AG04449 (cell line): Measurements from ENCODE around the gene RAB8A.

Source experiments
- CTCF ChIA-PET: fragments of 350-600 bp; formaldehyde crosslinking; extraction: SDS; loops from one replicate; lab custom pipeline; 2021; ENCODE audit warnings: antibody characterized with exemption; lab: Yijun Ruan, JAX
- POLR2A ChIA-PET: fragments of 400-600, 350-600 bp; formaldehyde crosslinking; extraction: SDS; loops from one replicate; lab custom pipeline; 2020; ENCODE audit warnings: antibody characterized with exemption, inconsistent platforms; lab: Yijun Ruan, JAX
- DNase-seq: peaks from one replicate; pipeline ENCODE4 v3.0.0-alpha.2; 2010; ENCODE audit warnings: low read depth, low spot score
- H3K4me3 ChIP-seq: 2 replicates; pipeline ENCODE4 v1.5.1; 2011; ENCODE audit warnings: low read depth, mild to moderate bottlenecking, control low read depth, low read length
- TF ChIP-seq, protein P1 (sequence below): IDR thresholded peaks from one replicate; pipeline ENCODE4 v1.5.1; 2011; ENCODE audit warnings: mild to moderate bottlenecking, moderate library complexity, low read length, control low read depth, inconsistent platforms; ENCODE audit not compliant: insufficient read depth; ENCODE audit errors: missing control alignments

RAB8A gene

DNA sequence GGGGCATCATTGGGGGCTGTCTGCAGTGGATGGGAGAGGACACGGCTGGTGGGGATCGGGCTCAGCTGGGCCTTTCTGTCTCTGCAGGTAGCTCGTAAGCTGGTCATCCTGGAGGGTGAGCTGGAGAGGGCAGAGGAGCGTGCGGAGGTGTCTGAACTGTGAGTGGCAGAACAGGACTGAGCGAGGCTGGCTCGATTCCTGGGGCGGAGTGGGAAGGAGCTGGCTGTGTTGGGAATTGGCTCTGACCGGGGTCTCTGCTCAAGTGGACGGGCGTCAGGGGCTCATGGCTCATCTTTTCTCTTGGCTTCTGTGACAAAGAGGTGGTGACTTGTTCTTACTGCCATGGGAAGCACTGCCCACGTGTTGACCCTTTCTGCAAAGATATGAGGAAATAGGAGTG, 23.7 kb upstream of the RAB8A start:
- H3K4me3 ChIP-seq = no peak overlapping the region
- no peak for DNase-seq
- CTCF ChIA-PET = interaction anchor here (1.6 to 2.1 kb wide), 2 partner anchors 8 to 23 kb away, joined by 5 to 6 read pairs; no protein-coding TSS in a partner anchor
- POLR2A ChIA-PET = interaction anchor here (1.2 kb wide), 1 partner anchor 9 kb away, joined by 4 read pairs; no protein-coding TSS in a partner anchor
- TF ChIP-seq, protein P1, sequence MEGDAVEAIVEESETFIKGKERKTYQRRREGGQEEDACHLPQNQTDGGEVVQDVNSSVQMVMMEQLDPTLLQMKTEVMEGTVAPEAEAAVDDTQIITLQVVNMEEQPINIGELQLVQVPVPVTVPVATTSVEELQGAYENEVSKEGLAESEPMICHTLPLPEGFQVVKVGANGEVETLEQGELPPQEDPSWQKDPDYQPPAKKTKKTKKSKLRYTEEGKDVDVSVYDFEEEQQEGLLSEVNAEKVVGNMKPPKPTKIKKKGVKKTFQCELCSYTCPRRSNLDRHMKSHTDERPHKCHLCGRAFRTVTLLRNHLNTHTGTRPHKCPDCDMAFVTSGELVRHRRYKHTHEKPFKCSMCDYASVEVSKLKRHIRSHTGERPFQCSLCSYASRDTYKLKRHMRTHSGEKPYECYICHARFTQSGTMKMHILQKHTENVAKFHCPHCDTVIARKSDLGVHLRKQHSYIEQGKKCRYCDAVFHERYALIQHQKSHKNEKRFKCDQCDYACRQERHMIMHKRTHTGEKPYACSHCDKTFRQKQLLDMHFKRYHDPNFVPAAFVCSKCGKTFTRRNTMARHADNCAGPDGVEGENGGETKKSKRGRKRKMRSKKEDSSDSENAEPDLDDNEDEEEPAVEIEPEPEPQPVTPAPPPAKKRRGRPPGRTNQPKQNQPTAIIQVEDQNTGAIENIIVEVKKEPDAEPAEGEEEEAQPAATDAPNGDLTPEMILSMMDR = no peak

DNA sequence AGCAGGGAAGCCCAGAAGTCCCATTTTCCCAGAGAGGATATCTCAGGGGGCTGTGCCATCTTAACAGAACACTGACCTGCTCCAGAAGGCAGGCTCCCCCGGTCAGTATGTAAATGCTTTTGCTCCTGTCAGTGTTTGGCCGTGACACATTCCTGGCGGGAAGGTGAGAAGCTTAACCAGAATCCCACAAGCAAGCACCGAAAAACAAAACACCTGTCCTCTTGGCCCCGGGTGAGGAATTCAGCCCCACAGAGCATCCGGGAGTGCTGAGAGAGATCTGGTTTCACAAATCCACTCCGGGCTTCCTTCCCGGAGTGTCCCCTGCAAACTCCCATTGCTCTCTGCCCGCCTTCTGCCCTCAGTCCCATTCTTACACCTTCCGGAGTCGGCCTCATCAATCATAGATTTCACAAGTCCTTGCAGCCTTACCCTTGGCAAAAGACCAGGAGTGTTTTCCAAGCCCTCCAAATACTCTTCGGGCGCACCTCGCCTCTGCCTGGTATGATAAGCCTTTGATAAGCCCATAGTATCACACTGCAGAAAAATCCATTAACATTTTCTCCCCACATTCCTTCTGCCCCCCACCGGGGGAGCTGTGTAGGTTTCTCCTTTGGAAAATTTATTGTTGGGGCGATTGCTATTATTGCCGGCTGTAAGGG, 23.2 kb upstream of the RAB8A start:
- no peak overlapping the region for H3K4me3 ChIP-seq
- TF ChIP-seq, protein P1 = no peak
- ChIA-PET CTCF (interaction anchor here (1.0 to 2.1 kb wide), 5 partner anchors 9 to 987 kb away, joined by 3 to 6 read pairs (median 5); no protein-coding TSS in a partner anchor), POLR2A (no interaction called here)
- no peak for DNase-seq

DNA sequence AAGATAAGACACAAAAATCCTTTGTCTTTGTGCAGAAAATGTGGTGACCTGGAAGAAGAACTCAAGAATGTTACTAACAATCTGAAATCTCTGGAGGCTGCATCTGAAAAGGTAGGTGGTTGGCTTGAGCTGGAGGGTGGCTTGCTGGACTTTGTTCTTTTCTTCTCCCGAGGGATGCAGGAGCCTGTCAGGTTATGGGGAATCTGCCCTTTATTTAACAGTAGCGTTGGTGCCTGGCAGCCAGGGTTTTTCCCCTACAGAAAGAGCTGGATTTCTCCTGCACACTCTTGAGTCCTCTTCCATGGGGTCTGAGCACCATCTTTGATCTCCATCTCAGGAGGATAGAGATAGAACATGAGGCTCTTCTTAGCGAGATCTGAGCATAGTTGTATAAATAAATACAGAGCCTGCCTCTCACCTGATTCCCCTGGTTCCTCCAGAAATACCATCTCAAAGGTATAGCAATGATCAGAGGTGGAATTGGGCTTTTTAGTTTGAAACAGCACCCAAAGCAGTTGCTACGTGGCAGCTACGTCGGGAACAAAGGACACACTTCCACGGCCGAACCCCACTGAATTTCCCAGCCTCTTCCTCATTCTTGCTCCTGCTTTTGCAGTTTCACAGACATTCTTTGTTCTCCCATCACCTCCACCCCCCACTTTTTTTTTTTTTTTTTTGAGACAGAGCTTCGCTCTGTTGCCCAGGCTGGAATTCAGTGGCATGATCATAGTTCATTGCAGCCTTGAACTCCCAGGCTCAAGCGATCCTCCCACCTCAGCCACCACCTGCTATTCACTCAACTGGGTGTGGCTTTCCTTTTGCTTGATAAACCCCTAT, 22.5 kb upstream of the RAB8A start:
- POLR2A ChIA-PET = interaction anchor here (0.5 to 1.9 kb wide), 4 partner anchors 11 to 47 kb away, joined by 3 to 6 read pairs (median 4); no protein-coding TSS in a partner anchor
- no peak for DNase-seq
- TF ChIP-seq, protein P1 = no peak
- H3K4me3 ChIP-seq = no peak overlapping the region
- CTCF ChIA-PET = interaction anchor here (0.9 to 2.1 kb wide), 5 partner anchors 10 to 988 kb away, joined by 3 to 5 read pairs (median 4); no protein-coding TSS in a partner anchor

DNA sequence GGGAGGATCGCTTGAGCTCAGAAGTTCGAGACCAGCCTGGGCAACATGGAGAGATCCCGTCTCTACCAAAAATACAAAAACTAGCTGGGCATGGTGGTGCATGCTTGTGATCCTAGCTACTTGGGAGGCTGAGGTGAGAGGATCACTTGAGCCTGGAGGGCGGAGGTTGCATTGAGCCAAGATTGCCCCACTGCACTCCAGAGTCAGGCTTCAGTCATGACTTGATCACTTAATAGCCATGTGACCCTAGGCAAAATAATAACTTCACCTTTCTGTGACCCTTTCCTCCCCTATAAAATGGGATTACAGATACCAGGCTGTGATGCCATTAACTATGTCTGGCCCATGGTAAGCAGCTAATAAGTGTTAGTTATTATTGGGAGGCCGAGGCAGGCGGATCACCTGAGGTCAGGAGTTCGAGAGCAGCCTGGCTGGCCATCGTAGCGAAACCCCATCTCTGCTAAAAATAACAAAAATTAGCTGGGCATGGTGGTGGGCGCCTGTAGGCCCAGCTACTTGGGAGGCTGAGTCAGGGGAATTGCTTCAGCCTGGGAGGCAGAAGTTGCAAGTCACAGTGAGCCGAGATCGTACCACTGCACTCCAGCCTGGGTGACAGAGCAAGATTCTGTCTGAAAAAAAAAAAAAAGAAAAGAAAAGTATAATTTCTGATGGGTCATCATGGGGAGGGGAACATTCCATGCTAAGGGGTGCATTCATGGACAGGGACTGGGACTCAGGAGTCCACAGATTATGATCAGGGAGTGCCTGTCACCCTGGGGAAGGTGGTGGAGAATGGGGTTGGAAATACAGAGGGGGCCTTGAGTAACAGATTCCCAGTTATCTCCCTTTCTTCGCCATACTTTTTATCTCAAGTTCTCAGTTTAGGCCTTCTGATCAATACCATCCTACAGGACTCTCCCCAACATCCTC, 19.9 kb upstream of the RAB8A start:
- no peak for DNase-seq
- POLR2A ChIA-PET = interaction anchor here (1.1 kb wide), 1 partner anchor 16 kb away, joined by 6 read pairs; the partner anchor contains the start of gene TPM4
- CTCF ChIA-PET = interaction anchor here (0.6 to 1.6 kb wide), 3 partner anchors 16 to 460 kb away, joined by 3 to 7 read pairs (median 3); no protein-coding TSS in a partner anchor
- no peak overlapping the region for H3K4me3 ChIP-seq
- TF ChIP-seq, protein P1 = no peak

DNA sequence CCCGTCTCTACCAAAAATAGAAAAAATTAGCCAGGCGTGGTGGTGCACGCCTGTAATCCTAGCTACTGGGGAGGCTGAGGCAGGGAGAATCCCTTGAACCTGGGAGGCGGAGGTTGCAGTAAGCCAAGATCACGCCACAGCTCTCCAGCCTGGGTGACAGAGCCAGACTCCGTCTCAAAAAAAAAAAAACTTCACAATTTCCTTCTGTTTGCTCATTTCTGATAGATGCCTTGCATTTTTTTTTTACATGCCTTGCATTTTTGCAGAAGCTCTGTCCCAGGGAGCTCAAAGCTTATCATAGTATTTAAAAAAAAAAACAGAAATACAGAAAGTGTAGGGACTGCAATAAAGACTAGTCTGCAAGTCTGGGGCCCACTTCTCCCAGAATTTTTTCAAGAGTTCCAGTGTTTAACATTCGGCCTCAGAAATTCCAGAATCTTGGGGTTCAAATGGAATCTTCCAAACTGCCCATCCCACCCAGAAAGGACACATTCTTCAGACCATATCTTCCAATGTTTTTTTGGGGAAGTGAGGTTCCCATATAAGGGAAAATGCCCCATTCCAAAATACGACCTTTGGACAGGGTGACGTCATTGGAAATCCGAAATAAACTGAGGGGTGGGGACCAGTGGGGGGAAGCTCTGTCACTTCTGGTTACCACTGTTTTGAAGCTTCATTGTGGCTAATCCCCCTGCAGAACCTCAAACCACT, 17.2 kb upstream of the RAB8A start:
- no peak for DNase-seq
- ChIA-PET POLR2A (interaction anchor here (0.7 to 2.2 kb wide), 5 partner anchors 9 to 19 kb away, joined by 3 to 15 read pairs (median 6); partner anchors contain the start of gene TPM4), CTCF (interaction anchor here (0.9 to 4.7 kb wide), 4 partner anchors 10 to 90 kb away, joined by 5 to 27 read pairs (median 18); partner anchors contain the start of genes FAM32A and RAB8A)
- TF ChIP-seq, protein P1 = no peak
- no peak overlapping the region for H3K4me3 ChIP-seq
